Common myeloid progenitor, CD34-positive (primary cell): ENCODE data around the gene SCCPDH.
"Not testable (repeated sequence)": the region's sequence is repeated elsewhere in the genome, so short reads cannot be mapped to it uniquely, and the experiment has no call there.

Experiments used
- CTCF ChIA-PET: fragments of 350-600 bp; sonication (Branson Sonifier 250); formaldehyde crosslinking; loops from one replicate; lab custom pipeline; 2021; ENCODE audit warnings: antibody characterized with exemption; lab: Charles Lee
- POLR2A ChIA-PET: fragments of 350-600 bp; sonication (Branson Sonifier 250); formaldehyde crosslinking; loops from one replicate; lab custom pipeline; 2021; ENCODE audit warnings: antibody characterized with exemption; lab: Charles Lee
- DNase-seq, 3 donors: peaks; one replicate each; pipeline versions ENCODE4 v3.0.0 to v3.0.0-alpha.2; 2013
- H3K27ac ChIP-seq, 2 experiments: 1 replicate in 1 of 2; 2 replicates in 1 of 2; pipeline ENCODE4 v1.7.0; 2013; ENCODE audit warnings: inconsistent platforms in 2 of 2, low read length in 2 of 2, mild to moderate bottlenecking in 2 of 2, low read depth in 1 of 2, moderate library complexity in 1 of 2; ENCODE audit not compliant: severe bottlenecking in 2 of 2, insufficient read depth in 1 of 2, poor library complexity in 1 of 2
- H3K27me3 ChIP-seq, 5 experiments: replicated peaks in 2 of 5; 1 replicate in 3 of 5; 2 replicates in 2 of 5; pipeline versions ENCODE4 v1.6.1 to v1.7.0; 2013; ENCODE audit warnings: low read length in 4 of 5, mild to moderate bottlenecking in 2 of 5, moderate library complexity in 2 of 5, inconsistent platforms in 1 of 5; ENCODE audit not compliant: insufficient read depth in 5 of 5, control insufficient read depth in 4 of 5
- H3K36me3 ChIP-seq, 4 experiments: 1 replicate in 2 of 4; 2 replicates in 2 of 4; pipeline versions ENCODE4 v1.6.1 to v1.7.0; 2013; ENCODE audit warnings: low read length in 3 of 4, control low read depth in 1 of 4, mild to moderate bottlenecking in 1 of 4; ENCODE audit not compliant: control insufficient read depth in 4 of 4, insufficient read depth in 4 of 4
- H3K4me1 ChIP-seq, 4 experiments: 1 replicate in 3 of 4; 2 replicates in 1 of 4; pipeline versions ENCODE4 v1.6.1 to v1.7.1; 2013; ENCODE audit warnings: low read length in 3 of 4, mild to moderate bottlenecking in 3 of 4, control low read depth in 1 of 4, inconsistent platforms in 1 of 4, moderate library complexity in 1 of 4; ENCODE audit not compliant: control insufficient read depth in 4 of 4, insufficient read depth in 4 of 4; ENCODE audit errors: control extremely low read depth in 1 of 4
- H3K4me3 ChIP-seq, 7 experiments: 1 replicate in 4 of 7; 2 replicates in 3 of 7; pipeline versions ENCODE4 v1.5.1 to v1.7.0; 2013; ENCODE audit warnings: mild to moderate bottlenecking in 7 of 7, low read length in 6 of 7, moderate library complexity in 6 of 7, inconsistent platforms in 2 of 7, low read depth in 2 of 7, control low read depth in 1 of 7; ENCODE audit not compliant: insufficient read depth in 4 of 7, control insufficient read depth in 1 of 7; ENCODE audit errors: extremely low read depth in 1 of 7
- H3K9me3 ChIP-seq, 5 experiments: 1 replicate in 4 of 5; 2 replicates in 1 of 5; pipeline versions ENCODE4 v1.6.1 to v1.7.1; 2013; ENCODE audit warnings: low read length in 4 of 5, mild to moderate bottlenecking in 2 of 5, inconsistent platforms in 1 of 5, low read depth in 1 of 5, moderate library complexity in 1 of 5; ENCODE audit not compliant: control insufficient read depth in 4 of 5, insufficient read depth in 2 of 5; ENCODE audit errors: control extremely low read depth in 1 of 5
- WGBS: methylation state at CpG from one replicate; pipeline ENCODE4 v1.1.5; 2013; ENCODE audit not compliant: insufficient coverage; 5-methylcytosine and 5-hydroxymethylcytosine counted together

Gene SCCPDH

GRCh38 chr1:246728311-246728710 lies 4.1 kb downstream of the SCCPDH start:
- ChIA-PET POLR2A (no interaction called here), CTCF (interaction anchor here (0.7 kb wide), 2 partner anchors 8 to 13 kb away, joined by 3 read pairs; no protein-coding TSS in a partner anchor)
- H3K27me3 ChIP-seq = no peaks in the 10 kb centered on the region
- H3K36me3 ChIP-seq = peaks cover 20 to 61% (median 44%) of the 10 kb centered on the region in 4 experiments
- H3K4me1 ChIP-seq = peaks cover 6 to 27% (median 18%) of the 10 kb centered on the region in 4 experiments
- no peak for DNase-seq
- 96% methylated on average over 3 of the region's 4 CpGs for WGBS
- no peak overlapping the region for H3K4me3 ChIP-seq
- H3K9me3 ChIP-seq = peaks cover 0 to 7% (median 0%) of the 10 kb centered on the region in 5 experiments
- no peak overlapping the region for H3K27ac ChIP-seq

- CTCF ChIA-PET = not testable (repeated sequence)
Observed at GRCh38 chr1:246729040-246729439, 4.8 kb downstream of the SCCPDH start.

GRCh38 chr1:246730839-246731238 lies 6.6 kb downstream of the SCCPDH start:
- no peak for DNase-seq
- ChIA-PET POLR2A (no interaction called here), CTCF (no interaction called here)
- H3K4me3 ChIP-seq = no peak overlapping the region
- peaks cover 0 to 7% (median 0%) of the 10 kb centered on the region in 5 experiments for H3K9me3 ChIP-seq
- no peak overlapping the region for H3K27ac ChIP-seq
- 96% methylated on average over 7 of the region's 8 CpGs for WGBS
- peaks cover 22 to 85% (median 59%) of the 10 kb centered on the region in 4 experiments for H3K36me3 ChIP-seq
- H3K27me3 ChIP-seq = no peaks in the 10 kb centered on the region
- peaks cover 0 to 9% (median 5%) of the 10 kb centered on the region in 4 experiments for H3K4me1 ChIP-seq

More at GRCh38 chr1:246729040-246729439, 4.8 kb downstream of the SCCPDH start:
- H3K27ac ChIP-seq, DNase-seq, H3K4me3 ChIP-seq, H3K9me3 ChIP-seq, H3K27me3 ChIP-seq, POLR2A ChIA-PET: not testable (repeated sequence)
- H3K4me1 ChIP-seq = peaks cover 6 to 21% (median 16%) of the 10 kb centered on the region in 4 experiments
- WGBS = 96% methylated on average over 4 of the region's 5 CpGs
- peaks cover 22 to 68% (median 49%) of the 10 kb centered on the region in 4 experiments for H3K36me3 ChIP-seq

DNA sequence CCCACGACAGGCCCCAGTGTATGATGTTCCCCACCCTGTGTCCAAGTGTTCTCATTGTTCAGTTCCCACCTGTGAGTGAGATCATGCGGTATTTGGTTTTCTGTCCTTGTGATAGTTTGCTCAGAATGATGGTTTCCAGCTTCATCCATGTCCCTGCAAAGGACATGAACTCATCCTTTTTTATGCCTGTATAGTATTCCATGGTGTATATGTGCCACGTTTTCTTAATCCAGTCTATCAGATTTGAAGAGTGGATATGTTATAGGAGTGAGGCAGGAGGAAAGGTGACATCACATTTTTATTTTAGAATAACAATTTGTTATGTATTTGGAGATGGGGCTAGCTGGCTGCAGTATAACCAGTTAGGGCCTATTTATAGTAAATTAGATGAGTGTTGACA lies 7.7 kb downstream of the SCCPDH start:
- H3K27ac ChIP-seq, H3K4me3 ChIP-seq, H3K27me3 ChIP-seq, DNase-seq, POLR2A ChIA-PET, H3K9me3 ChIP-seq, H3K4me1 ChIP-seq: not testable (repeated sequence)
- CTCF ChIA-PET = interaction anchor here (0.6 to 1.4 kb wide), 3 partner anchors 18 to 454 kb away, joined by 3 to 4 read pairs (median 3); no protein-coding TSS in a partner anchor
- peaks cover 23 to 92% (median 61%) of the 10 kb centered on the region in 4 experiments for H3K36me3 ChIP-seq
- no CpG with 5 or more reads among the region's 3 CpGs for WGBS

- peaks cover 0 to 7% (median 0%) of the 10 kb centered on the region in 5 experiments for H3K9me3 ChIP-seq
- POLR2A ChIA-PET = no interaction called here
- H3K4me1 ChIP-seq = no peaks in the 10 kb centered on the region
- no peak overlapping the region for H3K4me3 ChIP-seq
- DNase-seq = no peak
- CTCF ChIA-PET = interaction anchor here (2.0 kb wide), 1 partner anchor 8 kb away, joined by 6 read pairs; no protein-coding TSS in a partner anchor
- peaks cover 18 to 87% (median 55%) of the 10 kb centered on the region in 4 experiments for H3K36me3 ChIP-seq
- no peak overlapping the region for H3K27ac ChIP-seq
- no peaks in the 10 kb centered on the region for H3K27me3 ChIP-seq
Observed at GRCh38 chr1:246733704-246734103, 9.5 kb downstream of the SCCPDH start.

DNA sequence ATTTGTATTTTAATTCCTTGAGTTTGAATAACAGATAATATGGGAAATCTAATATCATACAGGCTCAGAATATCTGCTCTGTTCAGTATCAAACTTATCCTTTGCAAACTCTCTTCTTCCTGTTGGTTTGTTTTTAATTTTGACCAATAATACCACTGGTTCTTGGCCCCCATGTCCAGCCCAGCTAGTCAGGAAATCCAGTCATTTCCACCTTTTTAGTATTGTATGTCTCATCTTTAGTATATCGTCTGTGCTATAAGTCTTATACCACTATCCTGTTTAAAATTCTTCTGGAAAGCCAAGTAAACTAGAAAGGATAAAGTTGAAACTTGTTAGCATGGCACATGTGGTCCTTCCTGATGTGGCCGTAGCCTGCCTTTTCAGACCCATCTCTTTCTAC lies 10.7 kb downstream of the SCCPDH start:
- H3K27ac ChIP-seq = no peak overlapping the region
- H3K27me3 ChIP-seq = no peaks in the 10 kb centered on the region
- H3K4me1 ChIP-seq = no peaks in the 10 kb centered on the region
- ChIA-PET CTCF (interaction anchor here (1.2 to 2.0 kb wide), 2 partner anchors 9 to 64 kb away, joined by 4 to 6 read pairs; no protein-coding TSS in a partner anchor), POLR2A (interaction anchor here (0.8 kb wide), 1 partner anchor 32 kb away, joined by 3 read pairs; no protein-coding TSS in a partner anchor)
- H3K9me3 ChIP-seq = peaks cover 0 to 6% (median 0%) of the 10 kb centered on the region in 5 experiments
- no CpG with 5 or more reads among the region's 2 CpGs for WGBS
- H3K36me3 ChIP-seq = peaks cover 20 to 86% (median 58%) of the 10 kb centered on the region in 4 experiments
- H3K4me3 ChIP-seq = no peak overlapping the region
- DNase-seq = no peak

DNA sequence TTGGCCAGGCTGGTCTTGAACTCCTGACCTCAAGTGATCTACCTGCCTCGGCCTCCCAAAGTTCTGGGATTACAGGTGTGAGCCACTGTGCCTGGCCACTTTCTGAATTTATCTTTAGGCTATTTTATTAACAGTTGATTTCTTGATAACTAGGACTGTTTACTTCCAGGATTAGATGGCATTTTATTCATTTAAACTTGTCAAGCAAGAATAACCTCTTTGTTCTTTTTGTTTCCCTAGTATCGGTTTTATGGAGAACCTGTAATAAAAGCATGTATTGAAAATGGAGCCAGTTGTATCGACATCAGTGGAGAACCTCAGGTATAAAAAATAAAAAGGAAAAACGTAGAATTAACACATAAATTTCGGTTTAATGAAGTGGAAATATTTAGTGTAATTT lies 11.5 kb downstream of the SCCPDH start:
- no peak overlapping the region for H3K27ac ChIP-seq
- H3K4me3 ChIP-seq = no peak overlapping the region
- CTCF ChIA-PET = interaction anchor here (1.2 to 2.0 kb wide), 2 partner anchors 10 to 65 kb away, joined by 4 to 6 read pairs; no protein-coding TSS in a partner anchor
- 100% methylated on average over 3 of the region's 5 CpGs for WGBS
- no peaks in the 10 kb centered on the region for H3K27me3 ChIP-seq
- peaks cover 0 to 4% (median 0%) of the 10 kb centered on the region in 5 experiments for H3K9me3 ChIP-seq
- POLR2A ChIA-PET = interaction anchor here (0.6 to 0.8 kb wide), 2 partner anchors 31 to 165 kb away, joined by 3 read pairs; no protein-coding TSS in a partner anchor
- H3K4me1 ChIP-seq = no peaks in the 10 kb centered on the region
- H3K36me3 ChIP-seq = peaks cover 14 to 84% (median 59%) of the 10 kb centered on the region in 4 experiments
- DNase-seq = no peak
